Mesothelial cell of epicardium (in vitro differentiated cells): ENCODE data around the gene MBNL3. TPM values are rescaled to one million over a fixed set of nuclear protein-coding genes. Genes with fewer than 3 reads are reported as not detected.

Experiments
- DNase-seq, 2 experiments: peaks; one replicate each; pipeline ENCODE4 v3.0.0; 2021; ENCODE audit warnings: low spot score in 2 of 2; ENCODE audit not compliant: unreplicated experiment in 2 of 2
- H3K27ac Mint-ChIP-seq: 2 replicates; pipeline ENCODE4 v1.8.0; 2021; ENCODE audit warnings: mixed read lengths
- H3K27me3 Mint-ChIP-seq: 2 replicates; pipeline ENCODE4 v1.8.0; 2021; ENCODE audit warnings: low read depth, mixed read lengths
- H3K36me3 Mint-ChIP-seq: 2 replicates; pipeline ENCODE4 v1.8.0; 2021; ENCODE audit warnings: mixed read lengths
- H3K4me1 Mint-ChIP-seq: 2 replicates; pipeline ENCODE4 v1.8.0; 2021; ENCODE audit warnings: mixed read lengths
- H3K4me3 Mint-ChIP-seq: 2 replicates; pipeline ENCODE4 v1.8.0; 2021; ENCODE audit warnings: mild to moderate bottlenecking, moderate library complexity, mixed read lengths
- H3K9me3 Mint-ChIP-seq: 2 replicates; pipeline ENCODE4 v1.8.0; 2021; ENCODE audit warnings: mixed read lengths
- CTCF ChIP-seq: fragments of 200-600 bp; sonication (generic); IDR thresholded peaks from one replicate; pipeline ENCODE4 v1.5.0; 2021; ENCODE audit warnings: antibody characterized with exemption; ENCODE audit not compliant: unreplicated experiment
- total RNA-seq: library from RNA; stranded (reverse); gene quantifications from 3 replicates; pipeline ENCODE4 v1.2.1, GENCODE V29; 2021

MBNL3 gene
- total RNA-seq, 1 donor from 2014 or later: 28.1 TPM

- no peak for TF ChIP-seq CTCF
- H3K4me3 Mint-ChIP-seq: no peak overlapping the region
- no peaks in the 10 kb centered on the region for H3K27me3 Mint-ChIP-seq
- peaks cover 6% of the 10 kb centered on the region for H3K36me3 Mint-ChIP-seq
- H3K27ac Mint-ChIP-seq: no peak overlapping the region
- peaks cover 10% of the 10 kb centered on the region for H3K4me1 Mint-ChIP-seq
- H3K9me3 Mint-ChIP-seq: no peaks in the 10 kb centered on the region
- no peak for DNase-seq
Observed at GRCh38 chrX:132401935-132402334, 86.9 kb downstream of the MBNL3 start.

GRCh38 chrX:132400706-132401105, 88.1 kb downstream of the MBNL3 start:
- H3K36me3 Mint-ChIP-seq: peaks cover 1% of the 10 kb centered on the region
- no peak overlapping the region for H3K4me3 Mint-ChIP-seq
- TF ChIP-seq CTCF: no peak
- peaks cover 11% of the 10 kb centered on the region for H3K4me1 Mint-ChIP-seq
- H3K27me3 Mint-ChIP-seq: no peaks in the 10 kb centered on the region
- DNase-seq: no peak
- no peaks in the 10 kb centered on the region for H3K9me3 Mint-ChIP-seq
- H3K27ac Mint-ChIP-seq: no peak overlapping the region

- no peaks in the 10 kb centered on the region for H3K27me3 Mint-ChIP-seq
- peak overlapping the region; percentile 78 for H3K27ac Mint-ChIP-seq
- no peaks in the 10 kb centered on the region for H3K9me3 Mint-ChIP-seq
Observed at GRCh38 chrX:132395645-132396044, 93.2 kb downstream of the MBNL3 start.

GRCh38 chrX:132395026-132395425, 93.8 kb downstream of the MBNL3 start:
- DNase-seq: no peak
- no peak overlapping the region for H3K4me3 Mint-ChIP-seq
- no peak overlapping the region for H3K27ac Mint-ChIP-seq
- H3K4me1 Mint-ChIP-seq: peaks cover 22% of the 10 kb centered on the region
- H3K27me3 Mint-ChIP-seq: no peaks in the 10 kb centered on the region
- peaks cover 1% of the 10 kb centered on the region for H3K36me3 Mint-ChIP-seq
- no peaks in the 10 kb centered on the region for H3K9me3 Mint-ChIP-seq
- TF ChIP-seq CTCF: no peak

More at GRCh38 chrX:132395645-132396044, 93.2 kb downstream of the MBNL3 start:
- no peak for TF ChIP-seq CTCF
- no peak overlapping the region for H3K4me3 Mint-ChIP-seq
- peaks cover 22% of the 10 kb centered on the region for H3K4me1 Mint-ChIP-seq
- H3K36me3 Mint-ChIP-seq: peaks cover 1% of the 10 kb centered on the region
- DNase-seq: no peak

- H3K27ac Mint-ChIP-seq: no peak overlapping the region
- H3K4me1 Mint-ChIP-seq: peaks cover 22% of the 10 kb centered on the region
- no peaks in the 10 kb centered on the region for H3K27me3 Mint-ChIP-seq
- DNase-seq: no peak
- no peak for TF ChIP-seq CTCF
- no peaks in the 10 kb centered on the region for H3K9me3 Mint-ChIP-seq
- peaks cover 1% of the 10 kb centered on the region for H3K36me3 Mint-ChIP-seq
- no peak overlapping the region for H3K4me3 Mint-ChIP-seq
Observed at GRCh38 chrX:132394591-132394990, 94.2 kb downstream of the MBNL3 start.

GRCh38 chrX:132393992-132394391, 94.8 kb downstream of the MBNL3 start:
- TF ChIP-seq CTCF: no peak
- no peak overlapping the region for H3K27ac Mint-ChIP-seq
- no peaks in the 10 kb centered on the region for H3K27me3 Mint-ChIP-seq
- DNase-seq: no peak
- peaks cover 1% of the 10 kb centered on the region for H3K36me3 Mint-ChIP-seq
- H3K9me3 Mint-ChIP-seq: no peaks in the 10 kb centered on the region
- H3K4me1 Mint-ChIP-seq: peaks cover 22% of the 10 kb centered on the region
- H3K4me3 Mint-ChIP-seq: no peak overlapping the region
